HFFc6 (cell line): ENCODE results near the gene IARS2. TPM values are rescaled to one million over a fixed set of nuclear protein-coding genes. Genes with fewer than 3 reads are reported as not detected.

Experiments
- DNase-seq: peaks from one replicate; pipeline ENCODE4 v3.0.0-alpha.2; 2018
- H3K27ac Mint-ChIP-seq: 2 replicates; pipeline ENCODE4 v1.8.0; 2020; ENCODE audit warnings: mild to moderate bottlenecking, mixed read lengths
- H3K27me3 Mint-ChIP-seq: 2 replicates; pipeline ENCODE4 v1.8.0; 2021; ENCODE audit warnings: mild to moderate bottlenecking, moderate library complexity, mixed read lengths; ENCODE audit not compliant: insufficient read depth
- H3K36me3 Mint-ChIP-seq: 2 replicates; pipeline ENCODE4 v1.8.0; 2021; ENCODE audit warnings: low read depth, mixed read lengths
- H3K4me1 Mint-ChIP-seq: 2 replicates; pipeline ENCODE4 v1.8.0; 2020; ENCODE audit warnings: low read depth, mixed read lengths
- H3K4me3 Mint-ChIP-seq: 2 replicates; pipeline ENCODE4 v1.8.0; 2020; ENCODE audit warnings: mild to moderate bottlenecking, moderate library complexity, mixed read lengths
- H3K9me3 Mint-ChIP-seq: 2 replicates; pipeline ENCODE4 v1.8.0; 2020; ENCODE audit warnings: mild to moderate bottlenecking, mixed read lengths
- CTCF ChIP-seq: fragments of 200-600 bp; sonication (generic); IDR thresholded peaks from 2 replicates; pipeline ENCODE4 v1.5.0; 2021; ENCODE audit warnings: antibody characterized with exemption, mild to moderate bottlenecking
- total RNA-seq, 6 experiments: library from RNA; stranded (reverse); fragmentation: NEBNext Ultra II Directional; extraction: Animal tissue kit (Norgen Biotek cat#: 25700); gene quantifications; 2 replicates in 1 of 6; 3 replicates in 5 of 6; pipeline ENCODE4 v1.2.3, GENCODE V29; 2021

IARS2 gene
- total RNA-seq, 6 experiments from 2014 or later: 81.6 to 95.2 (median 90.5) TPM

- no peak overlapping the region for H3K4me3 Mint-ChIP-seq
- peaks cover 10% of the 10 kb centered on the region for H3K4me1 Mint-ChIP-seq
- DNase-seq: no peak
- no peaks in the 10 kb centered on the region for H3K36me3 Mint-ChIP-seq
- H3K9me3 Mint-ChIP-seq: no peaks in the 10 kb centered on the region
- no peak for TF ChIP-seq CTCF
- H3K27me3 Mint-ChIP-seq: no peaks in the 10 kb centered on the region
- H3K27ac Mint-ChIP-seq: no peak overlapping the region
Observed at GRCh38 chr1:220121791-220122530, 28.0 kb downstream of the IARS2 start.

- Mint-ChIP-seq H3K4me1 (peaks cover 10% of the 10 kb centered on the region), H3K27ac (no peak overlapping the region), H3K9me3 (no peaks in the 10 kb centered on the region), H3K36me3 (no peaks in the 10 kb centered on the region), H3K4me3 (no peak overlapping the region), H3K27me3 (no peaks in the 10 kb centered on the region)
- DNase-seq: no peak
- no peak for TF ChIP-seq CTCF
Observed at GRCh38 chr1:220123066-220123465, 29.1 kb downstream of the IARS2 start.

GRCh38 chr1:220123889-220124288 is 30.0 kb downstream of the IARS2 start:
- H3K27me3 Mint-ChIP-seq: no peaks in the 10 kb centered on the region; the same call in 1 of the 2 replicates
- no peak overlapping the region for H3K27ac Mint-ChIP-seq
- H3K4me1 Mint-ChIP-seq: peaks cover 10% of the 10 kb centered on the region
- TF ChIP-seq CTCF: peak; percentile 66
- no peak overlapping the region for H3K4me3 Mint-ChIP-seq
- no peaks in the 10 kb centered on the region for H3K9me3 Mint-ChIP-seq
- H3K36me3 Mint-ChIP-seq: peaks cover 3% of the 10 kb centered on the region; the same call in 1 of the 2 replicates
- no peak for DNase-seq

DNA sequence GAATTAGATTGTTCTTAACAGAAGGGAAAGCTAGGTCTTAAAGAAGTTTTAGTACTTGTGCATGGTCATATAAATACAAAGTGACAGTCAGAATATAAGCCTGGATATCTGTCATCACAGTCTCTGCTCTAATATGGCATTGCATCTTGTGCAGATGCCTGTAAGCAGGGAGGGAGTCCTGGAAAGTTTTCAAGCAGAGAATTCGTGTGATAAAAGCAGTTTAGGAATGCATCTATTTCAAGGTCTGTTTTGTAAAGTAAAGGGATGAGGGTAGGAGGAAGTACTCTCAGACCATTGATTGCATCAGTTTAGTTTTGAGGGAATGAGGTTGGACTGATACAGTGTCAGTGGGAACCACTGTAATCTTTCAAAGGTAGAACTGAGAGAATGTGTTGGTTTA is 30.6 kb downstream of the IARS2 start:
- Mint-ChIP-seq H3K4me1 (peaks cover 10% of the 10 kb centered on the region), H3K36me3 (peaks cover 9% of the 10 kb centered on the region), H3K4me3 (no peak overlapping the region), H3K27ac (peak overlapping the region; percentile 51), H3K9me3 (no peaks in the 10 kb centered on the region), H3K27me3 (no peaks in the 10 kb centered on the region; the same call in 1 of the 2 replicates)
- no peak for TF ChIP-seq CTCF
- DNase-seq: peak; percentile 37

- Mint-ChIP-seq H3K27ac (no peak overlapping the region), H3K4me3 (no peak overlapping the region), H3K36me3 (peaks cover 20% of the 10 kb centered on the region), H3K4me1 (peaks cover 10% of the 10 kb centered on the region), H3K9me3 (no peaks in the 10 kb centered on the region), H3K27me3 (no peaks in the 10 kb centered on the region; the same call in 1 of the 2 replicates)
- DNase-seq: no peak
- no peak for TF ChIP-seq CTCF
Observed at GRCh38 chr1:220127076-220127475, 33.1 kb downstream of the IARS2 start.
